ENCODE measurements around the gene MBD3L1. TPM values are rescaled to one million over a fixed set of nuclear protein-coding genes. Genes with fewer than 3 reads are reported as not detected.

The MBD3L1 gene
- total and polyA plus RNA-seq, 2 of the 4 experiments (the other 2 are of a cell fraction): not detected

GRCh38 chr19:8820234-8820633 is 11.9 kb upstream of the MBD3L1 start:
- no TSS peak for BruUV-seq (replicated peaks)
- ATAC-seq (ENCODE audit: low read depth) (no peak), DNase-seq (no peak)
- Histone ChIP-seq H2BK15ac (ENCODE audit: low read depth, low read length) (no peak overlapping the region), H4K5ac (ENCODE audit: low read depth, low read length) (no peak overlapping the region), H3K14ac (replicated peaks; ENCODE audit: low read depth, low read length) (no peak overlapping the region), H3K4me3 (ENCODE audit: insufficient read depth, low read depth, low read length) (no peak overlapping the region), H3K4me2 (ENCODE audit: low read depth, low read length) (no peak overlapping the region), H3K27ac (ENCODE audit: insufficient read depth, low read length) (no peak overlapping the region), H4K20me1 (ENCODE audit: insufficient read depth, low read length) (no peaks in the 10 kb centered on the region), H3K27me3 (ENCODE audit: control insufficient read depth, insufficient read depth, low read length) (no peaks in the 10 kb centered on the region), H2BK20ac (ENCODE audit: low read depth, low read length) (no peak overlapping the region), H2BK5ac (ENCODE audit: low read depth, low read length, poor library complexity, severe bottlenecking) (no peak overlapping the region), H4K8ac (ENCODE audit: low read depth in 2 of 2, low read length in 2 of 2) (no peak overlapping the region), H3K4ac (ENCODE audit: low read depth, low read length) (no peak overlapping the region), H2AK9ac (replicated peaks; ENCODE audit: low read depth, low read length, poor library complexity) (no peak overlapping the region), H3K56ac (ENCODE audit: extremely low read depth, insufficient read depth, low read length) (no peak overlapping the region), H2AFZ (replicated peaks; ENCODE audit: low read length, poor library complexity) (no peak overlapping the region), H3K9me3 (ENCODE audit: control insufficient read depth, insufficient read depth, low read length) (peaks cover 17% of the 10 kb centered on the region), H3K23ac (ENCODE audit: low read depth, low read length) (no peak overlapping the region), H2AK5ac (ENCODE audit: low read depth, low read length) (no peak overlapping the region), H3K36me3 (ENCODE audit: control insufficient read depth, insufficient read depth, low read length) (peaks cover 70% of the 10 kb centered on the region), H2BK120ac (ENCODE audit: low read depth, low read length) (no peak overlapping the region), H3K9me1 (ENCODE audit: insufficient read depth, low read length) (no peaks in the 10 kb centered on the region), H3K79me1 (ENCODE audit: low read depth in 1 of 2, low read length in 2 of 2) (no peaks in the 10 kb centered on the region), H3K4me1 (ENCODE audit: control insufficient read depth, insufficient read depth, low read length) (no peaks in the 10 kb centered on the region), H4K91ac (ENCODE audit: insufficient read depth, low read depth, low read length) (no peak overlapping the region), H3K18ac (ENCODE audit: low read depth, low read length) (no peak overlapping the region), H3K9ac (ENCODE audit: low read depth, low read length) (no peak overlapping the region)
- CTCF ChIA-PET: no interaction called here
- dilution Hi-C loops (cut with HindIII; ENCODE audit: low sequenced_read_pairs, unreplicated experiment) (no loop called here), in situ Hi-C loops (cut with MboI; ENCODE audit: low sequenced_read_pairs) (no loop called here), intact Hi-C loops (cut with micrococcal nuclease) (no loop called here)
- no peak for TF ChIP-seq ELK1 (IDR thresholded peaks at IDR 0.05; ENCODE audit: borderline replicate concordance, low read depth, low read length)
- no peak for TF ChIP-seq CEBPB (IDR thresholded peaks at IDR 0.05; ENCODE audit: low read depth, low read length)
- TF ChIP-seq MXI1 (IDR thresholded peaks at IDR 0.05; ENCODE audit: borderline replicate concordance, low read depth, low read length): no peak
- no peak for TF ChIP-seq FOS (IDR thresholded peaks at IDR 0.05; ENCODE audit: low read depth, low read length)
- no CpG with 5 or more reads among the region's 3 CpGs for WGBS, 2 experiments (ENCODE audit: extremely low coverage in 2 of 2, insufficient read length in 1 of 2)
- POLR2A ChIA-PET (ENCODE audit: unreplicated experiment): no interaction called here
